ENCODE measurements around the gene SH3BP1.
"Not testable (repeated sequence)": the region's sequence is repeated elsewhere in the genome, so short reads cannot be mapped to it uniquely, and the experiment has no call there.

The SH3BP1 gene

DNA sequence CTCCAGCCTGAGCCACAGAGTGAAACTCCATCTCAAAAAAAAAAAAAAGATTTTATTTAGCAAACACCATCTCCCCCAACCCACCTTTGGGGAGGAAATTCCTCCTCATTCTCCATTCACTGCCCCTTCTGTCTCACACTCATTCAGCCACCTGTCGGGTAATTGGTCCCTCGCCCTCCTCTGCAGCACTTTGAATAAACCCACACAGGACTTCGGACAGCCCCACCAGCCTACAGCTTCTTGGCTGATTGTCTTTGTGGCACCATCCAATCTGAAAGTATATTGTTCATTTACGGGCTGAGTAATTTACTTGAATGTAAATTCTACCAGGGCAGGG lies 38.3 kb upstream of the SH3BP1 start:
- peaks cover 10% of the 10 kb centered on the region for H3K4me1 ChIP-seq
- H3K27me3 ChIP-seq (ENCODE audit: control insufficient read depth, insufficient read depth, low read length): no peaks in the 10 kb centered on the region
- H3K36me3 ChIP-seq (ENCODE audit: control insufficient read depth, insufficient read depth, low read length): no peaks in the 10 kb centered on the region
- H3K4me2 ChIP-seq (ENCODE audit: low read length): peak overlapping the region; percentile 72
- H3K9ac ChIP-seq: no peak overlapping the region
- TF ChIP-seq, protein P1, sequence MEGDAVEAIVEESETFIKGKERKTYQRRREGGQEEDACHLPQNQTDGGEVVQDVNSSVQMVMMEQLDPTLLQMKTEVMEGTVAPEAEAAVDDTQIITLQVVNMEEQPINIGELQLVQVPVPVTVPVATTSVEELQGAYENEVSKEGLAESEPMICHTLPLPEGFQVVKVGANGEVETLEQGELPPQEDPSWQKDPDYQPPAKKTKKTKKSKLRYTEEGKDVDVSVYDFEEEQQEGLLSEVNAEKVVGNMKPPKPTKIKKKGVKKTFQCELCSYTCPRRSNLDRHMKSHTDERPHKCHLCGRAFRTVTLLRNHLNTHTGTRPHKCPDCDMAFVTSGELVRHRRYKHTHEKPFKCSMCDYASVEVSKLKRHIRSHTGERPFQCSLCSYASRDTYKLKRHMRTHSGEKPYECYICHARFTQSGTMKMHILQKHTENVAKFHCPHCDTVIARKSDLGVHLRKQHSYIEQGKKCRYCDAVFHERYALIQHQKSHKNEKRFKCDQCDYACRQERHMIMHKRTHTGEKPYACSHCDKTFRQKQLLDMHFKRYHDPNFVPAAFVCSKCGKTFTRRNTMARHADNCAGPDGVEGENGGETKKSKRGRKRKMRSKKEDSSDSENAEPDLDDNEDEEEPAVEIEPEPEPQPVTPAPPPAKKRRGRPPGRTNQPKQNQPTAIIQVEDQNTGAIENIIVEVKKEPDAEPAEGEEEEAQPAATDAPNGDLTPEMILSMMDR (IDR thresholded peaks at IDR 0.05): no peak
- H3K27ac ChIP-seq: peak overlapping the region; percentile 84
- no peaks in the 10 kb centered on the region for H3K79me2 ChIP-seq
- no peaks in the 10 kb centered on the region for H3K9me3 ChIP-seq (ENCODE audit: control insufficient read depth, low read length)
- peak overlapping the region; percentile 40 for H3K4me3 ChIP-seq (ENCODE audit: low read depth, low read length)
- peak overlapping the region; percentile 77 for H2AFZ ChIP-seq

DNA sequence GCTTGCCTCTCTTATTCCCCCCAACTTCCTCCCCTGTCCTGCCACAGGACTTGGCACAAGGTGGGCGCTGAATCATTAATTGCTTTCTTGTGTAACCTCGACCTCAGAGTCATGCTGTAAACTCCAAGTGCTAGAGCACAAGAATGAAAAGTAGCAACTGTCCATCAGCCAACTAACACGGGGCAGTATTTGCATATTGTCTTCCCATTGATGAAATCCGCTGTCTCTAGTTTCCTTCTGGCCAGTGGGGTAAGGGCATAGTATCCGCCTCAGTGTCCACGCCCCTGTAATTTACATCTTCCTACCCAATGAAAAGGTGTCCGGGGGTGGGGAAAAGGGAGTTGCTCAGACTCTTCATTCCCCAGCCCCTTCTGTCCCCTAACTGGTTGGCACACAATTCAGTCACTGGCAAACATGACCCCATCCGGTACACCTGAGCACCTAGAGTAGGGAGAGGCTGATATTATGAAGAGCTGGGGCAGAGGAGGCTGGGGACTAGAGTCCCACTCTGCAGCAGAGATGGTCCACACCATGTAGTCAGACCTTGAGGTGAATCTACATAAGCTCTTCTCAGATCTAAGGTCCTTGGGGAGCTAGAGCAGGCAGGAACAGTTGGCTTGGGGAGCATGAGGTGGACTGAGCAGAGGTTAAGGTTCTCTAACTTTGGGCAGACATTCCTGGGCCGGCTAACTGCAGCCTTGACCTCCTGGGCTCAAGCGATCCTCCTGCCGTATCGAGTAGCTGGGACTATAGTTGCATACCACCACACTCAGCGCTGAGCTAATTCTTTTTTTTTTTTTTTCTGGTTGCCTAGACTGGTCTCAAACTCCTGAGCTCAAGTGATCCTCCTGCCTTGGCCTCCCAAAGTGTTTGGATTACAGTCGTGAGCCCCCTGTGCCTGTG lies 37.7 kb upstream of the SH3BP1 start:
- Histone ChIP-seq H3K9me3 (ENCODE audit: control insufficient read depth, low read length) (no peaks in the 10 kb centered on the region), H3K4me3 (ENCODE audit: low read depth, low read length) (peak overlapping the region; percentile 40), H2AFZ (peak overlapping the region; percentile 77), H3K27me3 (ENCODE audit: control insufficient read depth, insufficient read depth, low read length) (no peaks in the 10 kb centered on the region), H3K4me1 (peaks cover 10% of the 10 kb centered on the region), H3K36me3 (ENCODE audit: control insufficient read depth, insufficient read depth, low read length) (no peaks in the 10 kb centered on the region), H3K4me2 (ENCODE audit: low read length) (peak overlapping the region; percentile 72), H3K9ac (no peak overlapping the region), H3K27ac (peak overlapping the region; percentile 84), H3K79me2 (no peaks in the 10 kb centered on the region)
- TF ChIP-seq, protein P1 (IDR thresholded peaks at IDR 0.05): no peak

DNA sequence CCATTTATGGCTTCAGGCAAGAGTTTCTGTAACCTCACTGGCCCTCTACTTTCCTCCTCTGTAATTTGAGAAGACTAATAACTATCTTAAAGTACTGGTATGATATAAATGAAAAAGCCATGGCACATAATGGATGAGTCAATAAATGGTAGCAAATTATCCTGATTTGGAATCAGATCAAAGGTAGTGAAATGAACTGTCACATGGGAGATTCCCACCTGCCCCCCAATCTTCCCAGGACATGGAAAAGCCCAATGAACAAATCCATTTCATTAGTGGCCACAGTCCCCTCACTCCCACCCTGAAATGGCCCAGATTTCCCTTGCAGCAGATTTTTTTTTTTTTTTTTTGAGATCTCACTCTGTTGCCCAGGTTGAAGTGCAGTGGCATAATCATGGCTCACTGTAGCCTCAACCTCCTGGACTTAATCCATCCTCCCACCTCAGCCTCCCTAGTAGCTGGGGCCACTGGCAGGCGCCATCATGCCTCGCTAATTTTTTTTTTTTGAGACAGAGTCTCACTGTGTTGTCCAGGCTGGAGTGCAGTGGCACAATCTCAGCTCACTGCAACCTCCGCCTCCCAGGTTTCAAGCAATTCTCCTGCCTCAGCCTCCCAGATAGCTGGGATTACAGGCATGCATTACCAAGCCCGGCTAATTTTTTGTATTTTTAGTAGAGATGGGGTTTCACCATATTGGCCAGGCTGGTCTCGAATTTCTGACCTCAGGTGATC lies 36.8 kb upstream of the SH3BP1 start:
- H3K4me1 ChIP-seq; H3K79me2 ChIP-seq; H3K36me3 ChIP-seq (ENCODE audit: control insufficient read depth, insufficient read depth, low read length); H3K9me3 ChIP-seq (ENCODE audit: control insufficient read depth, low read length); H3K4me3 ChIP-seq (ENCODE audit: low read depth, low read length); H3K9ac ChIP-seq; H3K27me3 ChIP-seq (ENCODE audit: control insufficient read depth, insufficient read depth, low read length): not testable (repeated sequence)
- Histone ChIP-seq H2AFZ (peak overlapping the region; percentile 77), H3K27ac (peak overlapping the region; percentile 84), H3K4me2 (ENCODE audit: low read length) (peak overlapping the region; percentile 50)

DNA sequence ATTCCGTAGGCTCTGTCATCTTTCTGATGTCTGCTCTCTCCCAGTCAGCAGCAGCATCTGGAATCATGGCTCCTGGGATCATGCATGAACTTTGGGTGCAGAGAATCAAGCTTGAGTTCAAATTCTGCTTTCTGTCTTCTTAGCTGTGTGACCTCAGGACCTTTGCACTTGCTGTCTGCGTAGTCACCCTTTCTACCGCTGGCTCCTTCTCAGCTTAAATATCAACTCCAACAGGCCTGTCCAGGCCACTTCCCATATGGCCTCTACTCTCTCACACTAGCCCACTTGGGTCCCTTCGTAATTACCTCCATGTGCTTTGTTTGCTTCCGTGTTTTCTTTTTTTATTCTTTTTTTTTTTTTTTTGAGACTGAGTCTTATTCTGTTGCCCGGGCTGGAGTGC lies 35.4 kb upstream of the SH3BP1 start:
- Histone ChIP-seq H3K36me3 (ENCODE audit: control insufficient read depth, insufficient read depth, low read length) (no peaks in the 10 kb centered on the region), H3K9me3 (ENCODE audit: control insufficient read depth, low read length) (no peaks in the 10 kb centered on the region), H3K9ac (no peak overlapping the region), H3K4me3 (ENCODE audit: low read depth, low read length) (no peak overlapping the region), H3K27me3 (ENCODE audit: control insufficient read depth, insufficient read depth, low read length) (no peaks in the 10 kb centered on the region), H3K79me2 (no peaks in the 10 kb centered on the region), H3K27ac (no peak overlapping the region), H3K4me1 (peaks cover 10% of the 10 kb centered on the region), H2AFZ (no peak overlapping the region), H3K4me2 (ENCODE audit: low read length) (no peak overlapping the region)
- TF ChIP-seq, protein P1 (IDR thresholded peaks at IDR 0.05): no peak

DNA sequence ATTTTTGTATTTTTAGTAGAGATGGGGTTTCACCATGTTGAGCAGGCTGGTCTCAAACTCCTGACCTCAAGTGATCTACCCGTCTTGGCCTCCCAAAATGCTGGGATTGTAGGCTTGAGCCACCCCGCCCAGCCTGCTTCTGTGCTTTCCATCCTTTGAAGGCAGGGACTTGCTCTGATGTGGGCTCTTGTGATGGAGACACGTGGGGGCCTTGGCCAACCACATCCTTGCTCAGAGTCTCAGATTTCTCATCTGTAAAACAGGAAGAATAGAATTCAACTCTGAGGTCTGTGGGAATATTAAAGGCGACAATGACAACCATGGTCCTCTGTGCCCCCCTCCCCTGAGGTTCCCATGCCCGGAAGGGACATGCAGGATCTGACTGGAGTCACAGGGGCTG lies 34.6 kb upstream of the SH3BP1 start:
- no peaks in the 10 kb centered on the region for H3K27me3 ChIP-seq (ENCODE audit: control insufficient read depth, insufficient read depth, low read length)
- no peak overlapping the region for H3K4me2 ChIP-seq (ENCODE audit: low read length)
- TF ChIP-seq, protein P1 (IDR thresholded peaks at IDR 0.05): no peak
- H2AFZ ChIP-seq: peak overlapping the region; percentile 42
- H3K9me3 ChIP-seq (ENCODE audit: control insufficient read depth, low read length): no peaks in the 10 kb centered on the region
- no peaks in the 10 kb centered on the region for H3K36me3 ChIP-seq (ENCODE audit: control insufficient read depth, insufficient read depth, low read length)
- H3K4me3 ChIP-seq (ENCODE audit: low read depth, low read length): no peak overlapping the region
- H3K79me2 ChIP-seq: no peaks in the 10 kb centered on the region
- no peak overlapping the region for H3K9ac ChIP-seq
- peaks cover 8% of the 10 kb centered on the region for H3K4me1 ChIP-seq
- H3K27ac ChIP-seq: peak overlapping the region; percentile 60
